DOHH2 (cell line): ENCODE data around the gene SUN2.

ENCODE experiments used
- H3F3A ChIP-seq: fragments of 200-600 bp; sonication (generic), shearing (Covaris generic); 2 replicates; pipeline ENCODE4 v1.6.0; 2016; ENCODE audit warnings: antibody characterized with exemption, mild to moderate bottlenecking; ENCODE audit not compliant: control insufficient read depth, insufficient read depth
- H3K27ac ChIP-seq: fragments of 200-600 bp; sonication (generic); 2 replicates; pipeline ENCODE4 v1.5.1; 2014; ENCODE audit warnings: low read depth, mild to moderate bottlenecking, low read length, moderate library complexity
- H3K27me3 ChIP-seq: fragments of 200-600 bp; sonication (generic); 2 replicates; pipeline ENCODE4 v1.6.1; 2014; ENCODE audit warnings: mild to moderate bottlenecking, low read length, mixed read lengths; ENCODE audit not compliant: control insufficient read depth
- H3K36me3 ChIP-seq: fragments of 200-600 bp; sonication (generic); 2 replicates; pipeline ENCODE4 v1.6.1; 2014; ENCODE audit warnings: mild to moderate bottlenecking, low read length, moderate library complexity, mixed read lengths; ENCODE audit not compliant: control insufficient read depth
- H3K4me1 ChIP-seq: fragments of 200-600 bp; sonication (generic); 2 replicates; pipeline ENCODE4 v1.6.1; 2014; ENCODE audit warnings: mild to moderate bottlenecking, low read length, mixed read lengths; ENCODE audit not compliant: control insufficient read depth
- H3K4me2 ChIP-seq: fragments of 200-600 bp; sonication (generic); 2 replicates; pipeline ENCODE4 v1.6.0; 2014; ENCODE audit warnings: mild to moderate bottlenecking, low read length, moderate library complexity
- H3K4me3 ChIP-seq: fragments of 200-600 bp; sonication (generic); 2 replicates; pipeline ENCODE4 v1.5.1; 2014; ENCODE audit warnings: mild to moderate bottlenecking, low read length, mixed read lengths
- H3K79me2 ChIP-seq: fragments of 200-600 bp; sonication (generic); 2 replicates; pipeline ENCODE4 v1.6.1; 2014; ENCODE audit warnings: mild to moderate bottlenecking, low read length, mixed read lengths; ENCODE audit not compliant: control insufficient read depth
- H3K9me2 ChIP-seq: fragments of 200-600 bp; sonication (generic); replicated peaks from 2 replicates; pipeline ENCODE4 v1.6.1; 2014; ENCODE audit warnings: mild to moderate bottlenecking, low read length, mixed read lengths; ENCODE audit not compliant: control insufficient read depth
- H3K9me3 ChIP-seq: fragments of 200-600 bp; sonication (generic); 2 replicates; pipeline ENCODE4 v1.6.1; 2014; ENCODE audit warnings: antibody characterized with exemption, low read length, mixed read lengths; ENCODE audit not compliant: control insufficient read depth, insufficient read depth
- H4K20me1 ChIP-seq: fragments of 200-600 bp; sonication (generic); 2 replicates; pipeline ENCODE4 v1.6.0; 2014; ENCODE audit warnings: low read depth, mild to moderate bottlenecking, antibody characterized with exemption, low read length, moderate library complexity; ENCODE audit not compliant: control insufficient read depth, insufficient read depth
- CTCF ChIP-seq: fragments of 200-600 bp; sonication (generic); IDR thresholded peaks from one replicate; pipeline ENCODE4 v1.5.1; 2014; ENCODE audit warnings: antibody characterized with exemption, mild to moderate bottlenecking, low read depth, low read length; ENCODE audit not compliant: poor library complexity, severe bottlenecking
- EZH2phosphoT487 ChIP-seq: fragments of 200-600 bp; sonication (generic); IDR thresholded peaks from 2 replicates; pipeline ENCODE4 v1.6.1; 2017; ENCODE audit warnings: borderline replicate concordance, mild to moderate bottlenecking, antibody characterized with exemption, low read length, moderate library complexity, mixed read lengths

SUN2 gene

GRCh38 chr22:38709306-38709705 lies 46.5 kb downstream of the SUN2 start:
- TF ChIP-seq CTCF (no peak), EZH2phosphoT487 (no peak)
- H3K9me2 ChIP-seq: no peaks in the 10 kb centered on the region
- H3K79me2 ChIP-seq: peaks cover 85% of the 10 kb centered on the region
- H4K20me1 ChIP-seq: peaks cover 58% of the 10 kb centered on the region
- H3K36me3 ChIP-seq: peaks cover 49% of the 10 kb centered on the region
- H3K27me3 ChIP-seq: no peaks in the 10 kb centered on the region
- no peaks in the 10 kb centered on the region for H3F3A ChIP-seq
- no peak overlapping the region for H3K27ac ChIP-seq
- H3K4me1 ChIP-seq: peaks cover 42% of the 10 kb centered on the region
- peak overlapping the region; percentile 100 for H3K4me2 ChIP-seq
- H3K9me3 ChIP-seq: no peaks in the 10 kb centered on the region
- H3K4me3 ChIP-seq: peak overlapping the region; percentile 51

- H3K27me3 ChIP-seq: no peaks in the 10 kb centered on the region
- peaks cover 51% of the 10 kb centered on the region for H4K20me1 ChIP-seq
- TF ChIP-seq CTCF (no peak), EZH2phosphoT487 (no peak)
- peaks cover 49% of the 10 kb centered on the region for H3K36me3 ChIP-seq
- peak overlapping the region; percentile 76 for H3K4me3 ChIP-seq
- H3F3A ChIP-seq: peaks cover 5% of the 10 kb centered on the region; the same call in 1 of the 2 replicates
- H3K4me1 ChIP-seq: peaks cover 48% of the 10 kb centered on the region
- peaks cover 72% of the 10 kb centered on the region for H3K79me2 ChIP-seq
- no peaks in the 10 kb centered on the region for H3K9me3 ChIP-seq
- H3K4me2 ChIP-seq: peak overlapping the region; percentile 100
- no peak overlapping the region for H3K27ac ChIP-seq
- no peaks in the 10 kb centered on the region for H3K9me2 ChIP-seq
These were observed 47.8 kb downstream of the SUN2 start for GRCh38 chr22:38707984-38708383.

- Histone ChIP-seq H3K27ac (peak overlapping the region; percentile 58; the same call in 1 of the 2 replicates), H3K27me3 (no peaks in the 10 kb centered on the region), H3K4me1 (peaks cover 51% of the 10 kb centered on the region), H3K4me3 (peak overlapping the region; percentile 76), H3K9me3 (no peaks in the 10 kb centered on the region), H4K20me1 (peaks cover 46% of the 10 kb centered on the region), H3K9me2 (no peaks in the 10 kb centered on the region), H3K79me2 (peaks cover 65% of the 10 kb centered on the region), H3K36me3 (peaks cover 43% of the 10 kb centered on the region), H3F3A (peaks cover 5% of the 10 kb centered on the region; the same call in 1 of the 2 replicates), H3K4me2 (peak overlapping the region; percentile 100)
- TF ChIP-seq EZH2phosphoT487: no peak
- no peak for TF ChIP-seq CTCF
These were observed 48.5 kb downstream of the SUN2 start for GRCh38 chr22:38707346-38707745.

- Histone ChIP-seq H3K4me2 (peak overlapping the region; percentile 100), H3K79me2 (peaks cover 61% of the 10 kb centered on the region), H3K4me1 (peaks cover 55% of the 10 kb centered on the region), H3K9me3 (no peaks in the 10 kb centered on the region), H3F3A (peaks cover 5% of the 10 kb centered on the region; the same call in 1 of the 2 replicates), H4K20me1 (peaks cover 46% of the 10 kb centered on the region), H3K27ac (peak overlapping the region; percentile 58; the same call in 1 of the 2 replicates), H3K4me3 (peak overlapping the region; percentile 76), H3K9me2 (no peaks in the 10 kb centered on the region), H3K36me3 (peaks cover 40% of the 10 kb centered on the region), H3K27me3 (no peaks in the 10 kb centered on the region)
- TF ChIP-seq EZH2phosphoT487 (no peak), CTCF (no peak)
These were observed 49.0 kb downstream of the SUN2 start for GRCh38 chr22:38706901-38707195.
